MM.1S (cell line): ENCODE data around the gene KIRREL1.
A peak's percentile ranks its signal among the peaks of the same experiment; 100 is the strongest.

Experiments used
- DNase-seq: peaks from one replicate; pipeline ENCODE4 v3.0.0-alpha.2; 2015
- H2AFZ ChIP-seq: fragments of 300-600 bp; sonication (generic); 2 replicates; pipeline ENCODE4 v1.6.0; 2016; ENCODE audit warnings: antibody characterized with exemption, low read length
- H3F3A ChIP-seq: fragments of 300-600 bp; sonication (generic); 2 replicates; pipeline ENCODE4 v1.6.1; 2016; ENCODE audit warnings: mild to moderate bottlenecking, antibody characterized with exemption, low read length, moderate library complexity, mixed read lengths; ENCODE audit not compliant: insufficient read depth
- H3K27ac ChIP-seq: fragments of 300-600 bp; sonication (generic); 2 replicates; pipeline ENCODE4 v1.5.1; 2016; ENCODE audit warnings: mild to moderate bottlenecking, low read length
- H3K27me3 ChIP-seq: fragments of 300-600 bp; sonication (generic); replicated peaks from 2 replicates; pipeline ENCODE4 v1.6.0; 2016; ENCODE audit warnings: low read length; ENCODE audit not compliant: insufficient read depth
- H3K36me3 ChIP-seq: fragments of 300-600 bp; sonication (generic); replicated peaks from 2 replicates; pipeline ENCODE4 v1.6.1; 2016; ENCODE audit warnings: mild to moderate bottlenecking, low read length, mixed read lengths; ENCODE audit not compliant: insufficient read depth
- H3K4me1 ChIP-seq: fragments of 300-600 bp; sonication (generic); 2 replicates; pipeline ENCODE4 v1.6.1; 2016; ENCODE audit warnings: low read length, mixed read lengths
- H3K4me2 ChIP-seq: fragments of 300-600 bp; sonication (generic); 2 replicates; pipeline ENCODE4 v1.6.0; 2016; ENCODE audit warnings: low read depth, low read length
- H3K4me3 ChIP-seq: fragments of 300-600 bp; sonication (generic); 2 replicates; pipeline ENCODE4 v1.5.1; 2016; ENCODE audit warnings: low read length, mixed read lengths
- H3K79me2 ChIP-seq: fragments of 300-600 bp; sonication (generic); 2 replicates; pipeline ENCODE4 v1.6.1; 2016; ENCODE audit warnings: mixed run types, low read length, mixed read lengths
- H3K9ac ChIP-seq: fragments of 300-600 bp; sonication (generic); 2 replicates; pipeline ENCODE4 v1.6.1; 2016; ENCODE audit warnings: low read length, mixed read lengths
- H3K9me2 ChIP-seq: fragments of 300-600 bp; sonication (generic); replicated peaks from 2 replicates; pipeline ENCODE4 v1.6.1; 2016; ENCODE audit warnings: mild to moderate bottlenecking, low read length, mixed read lengths; ENCODE audit not compliant: insufficient read depth
- H3K9me3 ChIP-seq: fragments of 300-600 bp; sonication (generic); replicated peaks from 2 replicates; pipeline ENCODE4 v1.6.1; 2016; ENCODE audit warnings: mild to moderate bottlenecking, low read length, mixed read lengths; ENCODE audit not compliant: insufficient read depth
- H4K20me1 ChIP-seq: fragments of 300-600 bp; sonication (generic); 2 replicates; pipeline ENCODE4 v1.6.1; 2016; ENCODE audit warnings: mild to moderate bottlenecking, low read length, moderate library complexity, mixed read lengths; ENCODE audit not compliant: insufficient read depth
- CTCF ChIP-seq: fragments of 300-600 bp; sonication (generic); IDR thresholded peaks from 2 replicates; pipeline ENCODE4 v1.5.1; 2016; ENCODE audit warnings: antibody characterized with exemption, low read length, mixed read lengths
- EZH2 ChIP-seq: fragments of 300-600 bp; sonication (generic); optimal IDR thresholded peaks from 2 replicates; pipeline ENCODE3; 2017; ENCODE audit warnings: low read depth, mild to moderate bottlenecking, antibody characterized with exemption, low read length, mixed read lengths
- EZH2phosphoT487 ChIP-seq: fragments of 300-600 bp; sonication (generic); IDR thresholded peaks from 2 replicates; pipeline ENCODE4 v1.6.1; 2018; ENCODE audit warnings: antibody characterized with exemption, low read length

The KIRREL1 gene

GRCh38 chr1:158147869-158148268 is 154.4 kb downstream of the KIRREL1 start:
- Histone ChIP-seq H2AFZ (no peak overlapping the region), H3K9me2 (no peaks in the 10 kb centered on the region), H3F3A (no peaks in the 10 kb centered on the region), H3K27me3 (peaks cover 67% of the 10 kb centered on the region), H3K9ac (no peak overlapping the region), H3K4me2 (no peak overlapping the region), H3K36me3 (no peaks in the 10 kb centered on the region), H3K4me1 (no peaks in the 10 kb centered on the region; the same call in 1 of the 2 replicates), H3K4me3 (no peak overlapping the region), H3K79me2 (no peaks in the 10 kb centered on the region), H4K20me1 (no peaks in the 10 kb centered on the region), H3K27ac (no peak overlapping the region), H3K9me3 (no peaks in the 10 kb centered on the region)
- TF ChIP-seq EZH2: no peak
- TF ChIP-seq CTCF: no peak
- TF ChIP-seq EZH2phosphoT487: no peak
- DNase-seq: peak; percentile 28

- no peak overlapping the region for H3K9ac ChIP-seq
- TF ChIP-seq CTCF: no peak
- no peak for TF ChIP-seq EZH2
- no peak for TF ChIP-seq EZH2phosphoT487
Observed at GRCh38 chr1:158148468-158148867, 155.0 kb downstream of the KIRREL1 start.

GRCh38 chr1:158149175-158149574 is 155.7 kb downstream of the KIRREL1 start:
- H2AFZ ChIP-seq: peak overlapping the region; percentile 73
- H3K27me3 ChIP-seq: peaks cover 76% of the 10 kb centered on the region
- H3F3A ChIP-seq: no peaks in the 10 kb centered on the region
- no peak for DNase-seq
- no peaks in the 10 kb centered on the region for H3K9me2 ChIP-seq
- H3K36me3 ChIP-seq: no peaks in the 10 kb centered on the region
- no peaks in the 10 kb centered on the region for H4K20me1 ChIP-seq
- H3K9me3 ChIP-seq: no peaks in the 10 kb centered on the region
- H3K27ac ChIP-seq: no peak overlapping the region
- no peak overlapping the region for H3K9ac ChIP-seq
- no peaks in the 10 kb centered on the region for H3K79me2 ChIP-seq
- H3K4me1 ChIP-seq: no peaks in the 10 kb centered on the region; the same call in 1 of the 2 replicates
- TF ChIP-seq EZH2phosphoT487 (no peak), CTCF (no peak), EZH2 (no peak)
- H3K4me3 ChIP-seq: peak overlapping the region; percentile 63
- peak overlapping the region; percentile 50 for H3K4me2 ChIP-seq

More at GRCh38 chr1:158148468-158148867, 155.0 kb downstream of the KIRREL1 start:
- no peak for DNase-seq
- H3K9me3 ChIP-seq: no peaks in the 10 kb centered on the region
- H3K9me2 ChIP-seq: no peaks in the 10 kb centered on the region
- no peak overlapping the region for H3K27ac ChIP-seq
- no peaks in the 10 kb centered on the region for H3K36me3 ChIP-seq
- H2AFZ ChIP-seq: no peak overlapping the region
- H3K79me2 ChIP-seq: no peaks in the 10 kb centered on the region
- H3K4me2 ChIP-seq: no peak overlapping the region
- no peaks in the 10 kb centered on the region; the same call in 1 of the 2 replicates for H3K4me1 ChIP-seq
- peaks cover 73% of the 10 kb centered on the region for H3K27me3 ChIP-seq
- no peaks in the 10 kb centered on the region for H3F3A ChIP-seq
- no peaks in the 10 kb centered on the region for H4K20me1 ChIP-seq
- H3K4me3 ChIP-seq: no peak overlapping the region
